Testis (tissue), 2 donors: ENCODE data around the gene OTOG.

Experiments used
- CTCF ChIP-seq, 3 experiments: fragments of 450-650 bp in 2 of 3; fragments of 200-600 bp in 1 of 3; sonication (generic) in 1 of 3; IDR thresholded peaks; one replicate each; pipeline ENCODE4 v1.5.1; 2016 to 2019; ENCODE audit warnings: antibody characterized with exemption in 3 of 3, mild to moderate bottlenecking in 2 of 3, moderate library complexity in 1 of 3
- POLR2A ChIP-seq: fragments of 450-650 bp; IDR thresholded peaks from one replicate; pipeline ENCODE4 v1.6.1; 2017; ENCODE audit warnings: antibody characterized with exemption, mild to moderate bottlenecking, moderate library complexity

DNA sequence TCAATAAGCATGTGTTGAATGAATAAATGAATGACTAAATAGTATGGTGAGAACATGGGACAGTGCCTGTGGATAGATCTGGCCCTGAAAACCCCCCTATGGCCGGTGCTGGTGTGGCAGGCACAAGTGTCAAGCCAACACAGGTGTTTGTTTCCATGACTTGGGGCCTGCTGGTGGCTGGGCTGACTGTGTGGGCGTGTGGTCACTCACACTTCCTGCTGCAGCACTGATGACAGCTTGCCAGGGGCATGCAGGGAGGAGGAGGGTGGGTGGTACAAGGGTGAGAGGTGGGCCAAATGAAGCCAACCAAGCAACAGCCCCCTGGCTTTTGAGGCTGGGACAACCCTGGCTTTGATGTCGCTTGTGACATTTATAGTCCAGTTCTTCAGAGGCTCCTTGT is 40.1 kb upstream of the OTOG start:
- no peak for TF ChIP-seq POLR2A
- TF ChIP-seq CTCF (IDR thresholded peaks at IDR 0.05), result no peak
